Measurements from ENCODE around the gene SMG7. TPM values are rescaled to one million over a fixed set of nuclear protein-coding genes. Genes with fewer than 3 reads are reported as not detected.

Gene SMG7
- total and polyA plus RNA-seq, 2 of the 4 experiments (the other 2 are of a cell fraction) = 18.1 to 22.6 TPM

- intact Hi-C loops (cut with micrococcal nuclease) (no loop called here), dilution Hi-C loops (cut with HindIII; ENCODE audit: low sequenced_read_pairs, unreplicated experiment) (no loop called here), in situ Hi-C loops (cut with MboI; ENCODE audit: low sequenced_read_pairs) (no loop called here)
- H3K4me2 ChIP-seq (ENCODE audit: low read depth, low read length) = no peak overlapping the region
- H3K79me1 ChIP-seq (ENCODE audit: low read depth in 1 of 2, low read length in 2 of 2) = no peaks in the 10 kb centered on the region
- H2BK20ac ChIP-seq (ENCODE audit: low read depth, low read length) = no peak overlapping the region
- no peaks in the 10 kb centered on the region for H4K20me1 ChIP-seq (ENCODE audit: insufficient read depth, low read length)
- no peak overlapping the region for H3K14ac ChIP-seq (replicated peaks; ENCODE audit: low read depth, low read length)
- no peak overlapping the region for H4K5ac ChIP-seq (ENCODE audit: low read depth, low read length)
- no peak for TF ChIP-seq MXI1 (IDR thresholded peaks at IDR 0.05; ENCODE audit: borderline replicate concordance, low read depth, low read length)
- no peak for ATAC-seq (ENCODE audit: low read depth)
- POLR2A ChIA-PET (ENCODE audit: unreplicated experiment) = no interaction called here
- H3K18ac ChIP-seq (ENCODE audit: low read depth, low read length) = no peak overlapping the region
- H2BK15ac ChIP-seq (ENCODE audit: low read depth, low read length) = no peak overlapping the region
- no peak overlapping the region for H2AK9ac ChIP-seq (replicated peaks; ENCODE audit: low read depth, low read length, poor library complexity)
- H3K27ac ChIP-seq (ENCODE audit: insufficient read depth, low read length) = no peak overlapping the region
- H3K56ac ChIP-seq (ENCODE audit: extremely low read depth, insufficient read depth, low read length) = no peak overlapping the region
- CTCF ChIA-PET = no interaction called here
- no peaks in the 10 kb centered on the region for H3K9me3 ChIP-seq (ENCODE audit: control insufficient read depth, insufficient read depth, low read length)
- H3K23ac ChIP-seq (ENCODE audit: low read depth, low read length) = no peak overlapping the region
- WGBS, 2 experiments (ENCODE audit: extremely low coverage in 2 of 2, insufficient read length in 1 of 2) = 100% methylated on average over 1 of the region's 4 CpGs; no CpG with 5 or more reads in 1 of the 2 experiments
- DNase-seq = no peak
- H3K4me1 ChIP-seq (ENCODE audit: control insufficient read depth, insufficient read depth, low read length) = peaks cover 13% of the 10 kb centered on the region
- no peaks in the 10 kb centered on the region for H3K36me3 ChIP-seq (ENCODE audit: control insufficient read depth, insufficient read depth, low read length)
- H3K9ac ChIP-seq (ENCODE audit: low read depth, low read length) = no peak overlapping the region
- no peak overlapping the region for H4K91ac ChIP-seq (ENCODE audit: insufficient read depth, low read depth, low read length)
- no peak overlapping the region for H4K8ac ChIP-seq (ENCODE audit: low read depth in 2 of 2, low read length in 2 of 2)
- H2BK120ac ChIP-seq (ENCODE audit: low read depth, low read length) = no peak overlapping the region
- BruUV-seq (replicated peaks) = no TSS peak
- peaks cover 9% of the 10 kb centered on the region for H3K9me1 ChIP-seq (ENCODE audit: insufficient read depth, low read length)
- no peak overlapping the region for H3K4ac ChIP-seq (ENCODE audit: low read depth, low read length)
- H2BK5ac ChIP-seq (ENCODE audit: low read depth, low read length, poor library complexity, severe bottlenecking) = no peak overlapping the region
- H2AFZ ChIP-seq (replicated peaks; ENCODE audit: low read length, poor library complexity) = no peak overlapping the region
- no peak overlapping the region for H3K4me3 ChIP-seq (ENCODE audit: insufficient read depth, low read depth, low read length)
- H2AK5ac ChIP-seq (ENCODE audit: low read depth, low read length) = no peak overlapping the region
- H3K27me3 ChIP-seq (ENCODE audit: control insufficient read depth, insufficient read depth, low read length) = no peaks in the 10 kb centered on the region
Measured at GRCh38 chr1:183565261-183565660, 93.0 kb downstream of the SMG7 start.

Data from IMR-90 (cell line).